GM18499 (cell line): Measurements from ENCODE around the gene BOD1.

Source experiments
- ATAC-seq: cut with Tn5 transposase; IDR thresholded peaks from one replicate; pipeline ENCODE4 v1.9.1; 2021; ENCODE audit warnings: moderate number of reproducible peaks; ENCODE audit not compliant: insufficient read depth, unreplicated experiment

The BOD1 gene

DNA sequence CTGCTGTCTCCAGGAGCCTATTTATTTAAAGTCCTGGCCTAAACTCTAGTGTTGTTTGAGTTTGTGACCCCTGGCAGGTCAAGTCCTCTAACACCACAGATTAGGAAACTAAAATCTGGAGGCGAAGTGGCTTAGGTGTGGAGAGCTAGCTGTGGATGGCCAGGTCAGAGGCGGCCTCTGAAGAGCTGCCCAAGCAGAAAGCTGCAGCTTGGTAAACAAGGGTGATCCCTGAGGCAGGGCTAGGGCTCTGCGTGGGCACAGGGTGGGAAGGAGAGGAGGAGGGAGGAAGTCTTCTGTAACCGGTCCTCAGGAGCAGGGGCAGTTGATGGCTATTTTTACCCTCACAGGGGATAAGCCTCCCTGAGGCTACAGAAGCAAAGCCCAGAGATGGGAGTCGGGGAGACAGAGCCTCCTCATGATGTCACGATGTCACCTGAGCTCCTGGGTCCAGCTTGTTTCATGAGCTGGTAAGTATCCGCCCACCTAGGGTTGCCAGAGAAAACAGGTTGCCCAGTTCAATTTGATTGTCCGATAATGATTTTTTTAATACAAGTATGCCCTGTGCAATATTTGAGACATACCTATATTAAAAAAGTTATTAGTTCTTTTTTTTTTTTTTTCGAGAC, 25.9 kb upstream of the BOD1 start:
- no peak for ATAC-seq

DNA sequence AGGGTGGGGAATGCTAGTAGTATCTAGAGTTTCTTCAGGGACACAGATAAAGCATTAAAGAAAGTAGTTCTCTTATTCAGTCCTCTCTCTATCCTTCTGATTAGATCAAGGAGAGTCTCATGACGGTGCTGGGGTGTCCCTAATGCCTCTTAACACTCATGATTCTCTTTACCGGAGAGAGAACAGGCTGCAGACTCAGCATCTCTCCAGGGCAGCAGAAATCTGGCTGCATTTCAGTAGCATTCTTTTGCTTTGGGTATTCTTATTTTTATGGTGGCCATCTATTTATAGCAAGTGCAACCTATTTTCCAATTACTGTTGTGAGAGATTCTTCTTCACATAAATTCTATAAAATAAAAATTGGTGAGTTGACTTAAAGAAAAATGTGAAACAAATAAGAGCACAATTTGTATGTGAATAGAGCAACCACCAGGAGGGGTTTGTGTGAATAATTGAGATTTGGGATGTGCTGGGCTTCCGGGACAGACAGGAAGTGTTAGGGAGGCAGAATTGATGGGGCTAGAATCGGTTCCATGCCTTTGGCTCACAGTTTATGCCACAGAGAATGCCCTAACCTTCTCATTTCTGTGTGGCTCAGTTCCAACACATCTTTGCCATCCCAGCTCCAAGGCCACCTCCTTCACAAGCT, 23.8 kb upstream of the BOD1 start:
- ATAC-seq, result no peak

DNA sequence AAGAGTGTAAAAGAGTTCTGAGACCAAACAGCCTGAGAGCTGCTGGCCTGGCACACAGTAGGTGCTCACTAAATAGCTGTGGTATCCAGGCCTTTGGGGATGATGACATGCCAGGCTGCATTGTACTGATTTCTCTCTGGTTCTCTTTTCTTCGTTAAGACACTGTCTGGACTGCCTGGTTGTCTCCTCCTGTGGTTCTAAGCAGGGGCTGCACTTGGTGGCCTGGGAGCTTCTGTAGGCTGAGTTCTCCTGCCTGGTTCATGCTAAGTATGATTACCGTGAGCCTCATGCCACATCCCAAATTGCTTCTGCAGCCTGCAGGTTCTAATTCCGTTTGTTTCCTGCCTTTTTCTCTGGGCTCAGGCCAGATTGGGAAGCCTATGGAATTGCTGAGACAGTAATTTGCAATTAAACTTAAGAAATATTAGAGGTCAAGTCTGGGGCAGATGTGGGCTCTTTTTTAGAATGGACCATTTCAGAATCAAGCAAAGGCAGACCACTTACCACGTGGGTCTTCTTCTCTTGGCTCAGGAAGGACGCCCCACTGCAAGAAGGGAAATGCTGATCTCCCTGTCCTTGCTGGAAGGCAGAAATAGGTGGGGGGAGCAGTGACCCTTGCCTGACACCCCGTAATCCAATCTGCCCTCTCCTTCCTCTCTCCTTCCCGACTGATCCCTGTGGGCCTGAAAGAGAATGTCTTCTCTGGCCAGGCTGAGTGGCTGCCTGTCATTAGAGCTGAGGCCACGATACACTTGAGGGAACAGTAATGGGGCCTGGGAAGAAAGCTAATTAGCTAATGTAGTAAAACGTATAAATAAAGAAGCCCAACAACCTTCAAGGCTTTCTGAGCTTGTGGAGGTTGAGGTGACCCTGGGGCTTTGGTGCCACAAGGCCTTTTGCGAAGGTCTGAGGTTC, 21.9 kb upstream of the BOD1 start:
- no peak for ATAC-seq

DNA sequence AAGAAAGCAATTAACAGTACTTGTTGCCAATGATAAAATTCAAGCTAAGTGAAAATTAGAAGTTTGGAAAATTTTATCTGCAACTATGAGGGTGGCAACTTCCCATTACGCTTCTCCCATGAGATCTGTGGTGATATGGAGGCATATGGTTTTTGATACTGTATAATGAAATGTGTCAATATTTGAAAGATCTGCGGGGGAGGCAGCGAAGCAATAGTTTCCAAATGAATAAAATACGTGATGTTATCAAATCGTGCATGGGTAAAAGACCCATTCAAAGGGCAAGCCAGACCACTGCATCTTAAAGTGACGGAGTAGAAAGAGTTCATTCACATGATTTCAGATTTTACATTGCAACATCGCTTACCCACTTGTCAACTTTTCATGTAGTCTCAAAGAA, 20.9 kb upstream of the BOD1 start:
- ATAC-seq, result no peak

DNA sequence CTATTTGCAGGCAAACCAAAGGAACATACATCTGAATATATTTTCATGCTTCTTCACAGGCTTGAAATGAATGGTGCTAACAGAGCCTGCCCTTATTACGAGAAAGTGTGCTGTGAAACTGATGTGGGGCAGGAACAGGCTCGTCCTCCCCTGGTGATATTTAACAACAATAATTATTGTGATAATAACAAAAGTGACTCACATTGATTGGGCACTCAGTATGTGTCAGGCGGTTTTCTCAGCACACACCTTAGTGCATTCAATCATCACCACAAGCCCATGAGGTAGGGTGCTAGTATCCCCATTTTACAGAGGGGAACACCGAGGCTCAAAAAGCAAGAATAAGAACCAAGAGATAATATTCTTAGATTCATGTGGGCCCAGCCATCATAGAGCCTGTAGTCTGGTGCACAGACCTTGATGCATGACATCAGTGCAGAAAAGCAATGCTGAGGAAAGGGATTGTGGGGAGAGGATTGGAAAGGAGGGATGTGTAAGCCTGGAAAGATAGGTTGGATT, 18.1 kb upstream of the BOD1 start:
- ATAC-seq, result no peak

DNA sequence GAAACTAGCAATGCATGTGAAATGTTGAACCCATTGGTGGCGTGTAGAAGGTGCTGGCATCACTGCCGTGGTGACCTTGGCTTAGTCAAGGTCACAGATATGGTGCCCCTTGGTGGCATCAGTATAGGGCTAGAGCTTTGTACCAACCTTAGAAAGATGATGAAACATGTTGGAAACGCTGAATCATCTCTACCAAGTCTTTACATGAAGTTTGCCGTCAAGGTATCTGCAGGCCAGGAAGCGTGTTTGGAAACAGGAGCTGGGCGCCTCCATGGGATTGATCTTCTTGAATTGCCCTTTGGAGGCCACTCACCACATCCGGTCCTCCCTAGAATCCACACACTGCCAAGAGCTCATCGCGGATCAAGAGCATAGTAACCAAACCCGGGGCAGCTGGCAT, 16.9 kb upstream of the BOD1 start:
- no peak for ATAC-seq

DNA sequence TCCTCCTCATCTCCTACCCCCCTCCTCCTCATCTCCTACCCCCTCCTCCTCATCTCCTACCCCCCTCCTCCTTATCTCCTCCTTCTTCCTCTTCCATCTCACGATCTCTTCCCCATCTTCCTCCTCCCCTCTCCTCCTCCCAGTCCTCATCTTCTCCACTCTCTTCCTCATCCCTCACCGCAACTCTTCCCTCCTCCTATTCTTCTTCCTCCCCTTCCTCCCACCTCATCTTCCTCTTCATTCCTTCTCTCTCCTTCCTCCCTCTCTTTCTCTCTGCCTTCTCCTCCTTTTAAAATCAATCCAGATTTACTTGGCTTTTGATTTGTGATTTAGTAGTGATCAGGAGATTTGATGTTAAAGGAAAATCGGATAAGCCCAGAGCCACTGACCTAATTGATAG, 15.0 kb upstream of the BOD1 start:
- ATAC-seq, result no peak

DNA sequence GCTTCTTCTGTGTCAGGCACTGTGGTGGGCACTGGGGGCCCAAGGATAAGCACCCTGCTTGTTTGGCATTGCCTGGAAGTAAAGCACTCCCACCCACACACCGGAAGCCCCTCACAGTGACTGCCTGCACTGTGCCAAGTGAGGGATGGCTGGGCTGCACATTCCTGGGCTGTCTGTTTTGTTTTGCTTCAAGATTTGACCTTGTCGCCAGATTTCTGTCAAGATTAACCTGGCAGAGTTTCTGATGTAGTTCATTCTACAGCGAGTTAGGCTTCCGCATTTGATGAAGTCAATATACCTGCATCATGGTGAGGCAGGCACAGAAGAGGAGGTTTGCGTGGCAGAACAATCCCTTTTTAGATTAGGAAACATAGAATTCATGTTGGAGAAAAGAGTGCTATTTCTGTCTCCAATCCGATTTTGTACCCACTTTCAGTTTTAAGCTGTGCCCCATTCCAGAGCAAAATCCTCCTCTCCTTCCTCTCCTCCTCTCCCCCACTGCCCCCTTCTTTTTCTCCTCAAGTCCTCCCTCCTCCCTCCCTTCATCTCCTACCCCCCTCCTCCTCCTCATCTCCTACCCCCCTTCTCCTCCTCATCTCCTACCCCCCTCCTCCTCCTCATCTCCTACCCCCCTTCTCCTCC, 14.4 kb upstream of the BOD1 start:
- ATAC-seq, result no peak

DNA sequence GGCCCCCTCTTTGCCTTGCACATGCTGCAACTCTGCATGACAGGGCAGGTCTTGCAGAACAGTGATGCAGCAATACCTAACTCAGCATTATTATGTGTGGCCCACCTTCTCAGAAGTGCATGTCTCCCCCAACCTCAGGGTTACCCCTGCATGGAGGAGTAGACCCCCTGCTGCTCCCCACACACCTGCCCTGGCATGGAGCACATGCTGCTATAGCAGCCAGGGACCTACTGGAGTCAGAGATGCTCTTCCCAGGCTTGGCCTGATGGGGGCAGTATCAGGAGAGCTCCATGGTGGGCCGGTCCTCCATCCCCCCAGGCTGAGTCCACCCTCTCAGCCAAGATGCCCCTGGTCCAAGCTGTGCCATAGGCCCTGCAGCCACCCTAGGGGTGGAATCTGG, 13.2 kb upstream of the BOD1 start:
- no peak for ATAC-seq

DNA sequence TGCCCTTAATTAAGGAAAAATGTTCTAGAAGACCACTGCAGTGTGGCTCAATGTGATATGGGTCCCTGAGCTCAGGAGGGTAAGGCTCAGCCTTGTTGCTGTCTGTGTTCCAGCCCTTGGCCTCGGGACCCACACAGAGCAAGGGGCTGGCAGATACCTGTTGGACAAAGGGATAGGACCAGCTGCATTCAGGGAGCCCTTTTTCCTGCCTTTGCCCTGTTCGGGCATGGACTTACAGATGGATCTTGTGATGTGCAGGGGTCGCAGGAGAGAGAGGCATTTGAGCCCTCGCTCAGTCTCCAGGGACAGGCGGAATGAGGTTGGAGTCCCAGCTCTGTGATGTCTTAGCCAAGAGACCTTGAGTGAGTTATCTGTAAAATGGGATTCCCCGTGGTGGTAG, 12.1 kb upstream of the BOD1 start:
- ATAC-seq, result no peak

DNA sequence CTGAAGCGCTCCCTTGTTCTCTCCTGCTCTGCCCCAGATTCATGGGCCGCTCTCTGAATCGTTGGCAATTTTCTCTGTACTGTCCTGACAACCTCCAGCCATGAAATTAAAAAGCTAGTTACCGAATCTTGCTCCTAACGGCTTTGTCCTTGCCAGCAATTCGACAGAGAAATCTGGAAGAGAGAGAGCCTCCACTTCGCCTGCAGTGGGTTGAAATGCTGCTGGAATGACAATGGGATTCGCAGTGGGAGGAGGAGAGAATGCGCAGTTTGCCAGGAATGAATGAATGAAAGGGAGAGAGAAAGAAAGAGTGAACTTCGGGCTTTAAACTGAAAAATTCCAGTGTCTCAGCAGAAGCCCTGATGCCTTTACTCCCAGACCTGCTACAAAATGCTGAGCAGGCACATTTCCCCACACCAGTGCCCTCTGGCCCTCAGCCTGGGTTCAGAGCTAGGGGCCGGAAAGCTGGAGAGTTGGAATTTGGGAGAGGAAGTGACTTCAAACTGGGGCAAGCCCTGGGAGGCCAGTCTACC, 11.5 kb upstream of the BOD1 start:
- ATAC-seq, result no peak

DNA sequence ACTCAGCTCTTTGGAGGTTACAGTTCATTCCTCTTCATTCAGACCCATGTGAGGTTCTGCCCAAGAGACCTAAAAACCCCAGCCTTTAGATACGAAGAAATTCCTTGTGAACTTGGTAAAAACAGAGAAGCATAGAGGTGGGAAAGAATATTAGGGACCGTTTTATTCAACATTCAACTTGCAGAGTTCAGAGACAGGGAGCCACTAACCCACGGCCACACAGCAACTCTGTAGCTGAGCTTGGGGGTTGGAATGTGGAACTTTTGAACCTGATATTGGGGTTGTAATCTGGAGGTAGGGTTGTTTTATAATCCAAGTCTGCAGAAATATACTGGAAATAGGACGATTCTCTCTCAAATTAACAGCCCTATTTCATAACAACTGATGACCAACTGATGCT, 10.8 kb upstream of the BOD1 start:
- no peak for ATAC-seq

DNA sequence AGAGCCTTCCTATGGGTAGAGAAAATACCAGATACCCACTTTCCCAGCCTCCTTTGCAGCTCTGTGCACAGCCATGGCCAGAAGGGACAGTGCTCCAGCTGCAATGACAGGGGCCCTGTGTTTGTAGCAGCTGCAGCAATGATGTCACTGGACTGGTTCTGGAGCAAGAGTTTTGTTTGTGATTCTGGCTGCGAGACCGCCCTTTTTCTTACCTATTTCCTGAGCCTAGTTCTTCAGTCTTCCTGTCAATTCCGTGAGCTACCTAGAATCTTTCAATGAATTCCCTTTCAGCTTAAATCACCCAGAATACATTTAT, 10.0 kb upstream of the BOD1 start:
- no peak for ATAC-seq

DNA sequence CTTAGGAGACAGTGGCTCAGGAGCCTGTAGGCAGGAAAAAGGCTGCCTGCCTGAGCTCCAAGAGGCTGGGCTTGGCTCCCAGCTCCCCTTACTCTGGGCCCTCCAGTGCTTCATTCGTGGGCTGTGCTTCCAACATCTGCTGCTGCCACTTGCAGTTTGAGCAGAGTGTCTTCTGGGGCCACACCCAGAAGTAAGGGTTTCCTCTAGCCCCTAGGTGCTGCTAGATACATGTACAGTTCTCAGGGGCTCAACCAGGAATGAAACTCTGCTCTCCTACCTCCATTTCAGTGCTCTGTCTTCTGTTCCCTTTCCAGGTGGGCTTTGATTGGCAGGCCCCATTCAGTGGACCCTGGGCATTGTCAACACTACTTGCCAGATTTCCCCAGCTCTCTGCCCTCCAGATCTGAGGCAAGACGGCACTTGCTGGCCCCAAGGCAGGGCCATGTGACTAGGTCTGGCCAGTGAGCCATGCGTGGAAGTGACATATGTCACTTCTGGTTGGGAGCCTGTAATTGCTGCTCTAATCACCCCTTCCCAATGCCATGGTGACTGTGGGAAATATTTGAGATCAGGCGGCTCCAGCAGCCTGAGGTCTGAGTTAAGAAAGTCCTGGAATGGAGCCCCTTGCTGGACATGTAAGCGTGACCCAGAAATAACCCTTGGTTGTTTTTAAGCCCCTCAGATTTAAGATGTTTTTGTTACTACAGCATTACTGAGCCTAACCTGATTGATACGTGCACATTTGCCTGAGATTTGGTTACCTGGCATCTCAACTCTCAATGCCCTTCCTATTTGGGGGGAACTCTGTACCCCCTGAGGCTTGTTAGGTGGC, 9.4 kb upstream of the BOD1 start:
- no peak for ATAC-seq

DNA sequence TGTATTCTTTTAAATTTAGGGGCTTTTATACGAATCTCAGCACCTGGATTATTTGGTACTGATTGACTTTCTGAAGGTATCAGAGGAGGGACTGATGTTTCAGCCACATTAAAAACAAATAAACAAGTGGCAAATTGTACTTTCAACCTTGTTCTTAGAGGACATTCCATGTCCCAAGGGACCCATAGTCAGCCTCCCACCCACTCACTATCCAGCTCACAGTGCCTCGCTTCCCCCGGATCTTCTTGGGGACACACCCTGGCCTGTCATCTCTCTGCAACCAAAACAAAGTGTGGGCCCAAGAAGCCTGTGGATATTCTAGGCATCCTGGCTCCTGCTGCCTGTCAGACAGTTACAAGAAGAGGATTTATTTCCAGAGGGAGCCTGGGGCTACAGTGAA, 8.8 kb upstream of the BOD1 start:
- ATAC-seq, result no peak

DNA sequence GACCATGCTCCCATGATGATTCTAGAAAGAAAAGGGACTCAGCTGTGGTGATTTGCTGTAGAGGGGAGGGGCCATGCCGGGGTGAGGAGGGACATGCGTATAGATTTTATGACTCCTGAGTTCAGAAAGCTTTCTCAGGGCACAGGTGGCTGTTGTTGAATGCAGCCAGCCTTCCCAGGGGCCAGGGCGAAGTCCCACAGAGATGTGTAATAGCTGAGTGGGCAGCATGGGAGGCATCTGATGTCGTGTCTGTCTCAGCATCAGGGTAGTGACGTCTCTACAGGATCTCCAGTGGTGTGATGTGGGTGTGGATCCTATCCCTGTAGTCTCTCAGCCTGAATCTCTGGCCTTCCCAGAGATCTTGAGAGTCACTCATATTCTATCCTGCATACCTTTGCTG, 7.8 kb upstream of the BOD1 start:
- no peak for ATAC-seq

DNA sequence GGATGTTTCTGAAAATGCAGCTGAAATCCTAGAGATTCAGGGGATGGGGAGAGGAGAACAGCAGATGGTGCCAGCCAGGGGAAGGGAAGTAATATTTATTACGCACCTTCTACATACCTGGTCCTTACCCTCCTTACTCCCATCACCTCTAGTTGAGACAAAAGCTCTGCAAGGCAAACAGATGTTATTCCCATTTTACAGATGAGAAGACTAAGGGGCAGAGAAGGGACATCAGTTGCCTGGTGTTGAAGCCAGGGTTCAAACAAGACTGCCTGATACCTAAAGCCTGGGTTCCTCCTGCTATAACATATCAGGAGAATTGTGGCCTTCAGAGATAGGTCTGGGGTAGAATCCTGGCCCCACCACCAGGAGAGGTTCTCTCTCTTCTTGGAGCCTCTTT, 7.3 kb upstream of the BOD1 start:
- ATAC-seq, result no peak

DNA sequence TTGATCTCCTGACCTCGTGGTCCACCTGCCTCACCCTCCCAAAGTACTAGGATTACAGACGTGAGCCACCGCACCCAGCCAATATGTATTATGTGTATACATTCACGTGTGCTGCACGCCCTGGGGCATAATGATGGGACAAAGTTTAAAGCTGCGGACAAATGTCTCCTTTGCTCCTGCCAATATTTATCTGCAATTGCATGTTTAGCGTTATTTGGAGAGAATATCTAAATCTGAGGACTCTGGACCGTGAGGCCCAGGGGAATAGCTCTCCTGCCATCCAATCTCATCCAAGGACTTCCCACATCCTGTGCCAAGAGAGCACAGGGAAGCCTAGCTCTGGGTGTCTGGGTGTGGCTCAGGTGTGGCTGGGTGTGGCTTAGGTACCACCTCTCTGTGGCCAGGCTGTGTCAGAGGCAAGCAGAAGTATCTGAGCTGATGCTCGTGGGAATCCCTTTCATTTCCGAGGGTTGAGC, 6.9 kb upstream of the BOD1 start:
- no peak for ATAC-seq

DNA sequence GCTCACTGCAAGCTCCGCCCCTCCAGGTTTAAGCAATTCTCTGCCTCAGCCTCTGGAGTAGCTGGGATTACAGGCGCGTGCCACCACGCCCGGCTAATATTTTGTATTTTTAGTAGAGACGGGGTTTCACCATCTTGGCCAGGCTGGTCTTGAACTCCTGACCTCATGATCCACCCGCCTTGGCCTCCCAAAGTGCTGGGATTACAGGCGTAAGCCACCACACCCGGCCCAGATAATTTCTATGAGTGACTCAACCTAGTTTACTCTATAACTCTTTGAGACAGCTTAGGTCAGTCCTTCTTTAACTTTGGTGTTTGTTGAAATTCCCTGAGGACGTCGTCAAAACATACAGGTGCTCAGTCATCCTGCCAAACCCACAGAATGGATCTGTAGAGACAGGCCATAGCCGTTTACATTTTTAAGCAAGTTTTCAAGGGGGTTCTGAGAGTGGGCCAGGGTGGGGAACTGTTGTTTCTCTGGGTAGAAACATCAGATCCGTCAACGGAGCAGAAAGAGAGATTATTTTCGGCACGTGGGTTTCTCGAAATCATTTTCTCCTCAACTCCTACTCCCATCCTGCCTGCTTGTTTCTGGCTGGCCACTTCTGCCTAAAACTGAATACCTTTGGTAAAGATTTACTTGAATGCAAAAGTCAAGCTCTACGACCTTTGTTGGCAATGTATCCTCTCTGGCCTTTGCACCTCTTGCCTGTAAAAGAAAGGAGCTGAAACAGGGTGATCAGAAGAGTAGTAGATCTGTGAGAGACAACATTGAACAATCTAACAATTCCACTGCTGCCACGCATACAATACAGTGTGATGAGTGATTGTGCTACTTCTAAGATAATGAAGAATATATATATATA, 6.0 kb upstream of the BOD1 start:
- ATAC-seq, result no peak
